Stimulated activated CD8-positive, alpha-beta memory T cell treated with anti-CD3 and anti-CD28 coated beads, Interleukin-12 subunit alpha, Interleukin-12 subunit beta, amount 100 ng/mL, for 1 hour (primary cell): ENCODE results near the gene LCE7A.

Experiments
- DNase-seq: peaks from one replicate; pipeline ENCODE4 v3.0.0-alpha.2; 2020; ENCODE audit warnings: low read depth

LCE7A gene

GRCh38 chr1:152880316-152880715 lies 20.5 kb downstream of the LCE7A start:
- no peak for DNase-seq

- DNase-seq: no peak
Observed at GRCh38 chr1:152880907-152881306, 21.1 kb downstream of the LCE7A start.

- DNase-seq: no peak
Observed at GRCh38 chr1:152884085-152884484, 24.3 kb downstream of the LCE7A start.

- no peak for DNase-seq
Observed at GRCh38 chr1:152884506-152884905, 24.7 kb downstream of the LCE7A start.

GRCh38 chr1:152884966-152885624 lies 25.3 kb downstream of the LCE7A start:
- no peak for DNase-seq

GRCh38 chr1:152886085-152886484 lies 26.3 kb downstream of the LCE7A start:
- DNase-seq: no peak

- DNase-seq: no peak
Observed at GRCh38 chr1:152886758-152887409, 27.1 kb downstream of the LCE7A start.

- no peak for DNase-seq
Observed at GRCh38 chr1:152888126-152888525, 28.3 kb downstream of the LCE7A start.

- no peak for DNase-seq
Observed at GRCh38 chr1:152899027-152899426, 39.2 kb downstream of the LCE7A start.

GRCh38 chr1:152899883-152900282 lies 40.1 kb downstream of the LCE7A start:
- DNase-seq: no peak

- DNase-seq: no peak
Observed at GRCh38 chr1:152901631-152902030, 41.8 kb downstream of the LCE7A start.

- no peak for DNase-seq
Observed at GRCh38 chr1:152902636-152903035, 42.8 kb downstream of the LCE7A start.

- no peak for DNase-seq
Observed at GRCh38 chr1:152904688-152905440, 45.1 kb downstream of the LCE7A start.

GRCh38 chr1:152906023-152906565 lies 46.3 kb downstream of the LCE7A start:
- DNase-seq: no peak

GRCh38 chr1:152907686-152908601 lies 48.1 kb downstream of the LCE7A start, which contains the start of gene IVL:
Gene IVL, plus strand, starts transcription at chr1:152908546. Its CDS starts 1,252 bp downstream, at chr1:152909798.
- no peak for DNase-seq

GRCh38 chr1:152909206-152909605 lies 49.4 kb downstream of the LCE7A start:
- DNase-seq: no peak
